ENCODE data around the gene DIS3L. TPM values are rescaled to one million over a fixed set of nuclear protein-coding genes. Genes with fewer than 3 reads are reported as not detected.
"Not testable (repeated sequence)": the region's sequence is repeated elsewhere in the genome, so short reads cannot be mapped to it uniquely, and the experiment has no call there.

The DIS3L gene
- polyA plus RNA-seq, 1 donor, result 30.3 TPM

GRCh38 chr15:66312144-66312543 lies 18.8 kb downstream of the DIS3L start:
- no peak for DNase-seq

- no peak for DNase-seq
Measured at GRCh38 chr15:66323312-66323928, 30.1 kb downstream of the DIS3L start.

- no peak for DNase-seq
Measured at GRCh38 chr15:66326051-66326450, 32.7 kb downstream of the DIS3L start.

GRCh38 chr15:66327736-66328135 lies 34.4 kb downstream of the DIS3L start:
- no peak for DNase-seq

GRCh38 chr15:66328771-66329170 lies 35.4 kb downstream of the DIS3L start:
- DNase-seq, result no peak

GRCh38 chr15:66348530-66348929 lies 55.2 kb downstream of the DIS3L start:
- DNase-seq, result not testable (repeated sequence)

- no peak for DNase-seq
Measured at GRCh38 chr15:66356077-66356358, 62.6 kb downstream of the DIS3L start.

GRCh38 chr15:66356359-66357236 lies 63.2 kb downstream of the DIS3L start, which contains the start of gene TIPIN:
TSS of gene TIPIN (minus strand) at chr15:66356685. CDS start at chr15:66352947, 3,738 bp downstream.
- DNase-seq, result peak; percentile 95

- DNase-seq, result no peak
Measured at GRCh38 chr15:66359740-66360139, 66.4 kb downstream of the DIS3L start.

GRCh38 chr15:66361745-66362460 lies 68.5 kb downstream of the DIS3L start:
- not testable (repeated sequence) for DNase-seq

- DNase-seq, result no peak
Measured at GRCh38 chr15:66362776-66363175, 69.4 kb downstream of the DIS3L start.

- DNase-seq, result no peak
Measured at GRCh38 chr15:66364944-66365528, 71.7 kb downstream of the DIS3L start.

GRCh38 chr15:66369773-66370651 lies 76.6 kb downstream of the DIS3L start:
- DNase-seq, result peak; percentile 41

- no peak for DNase-seq
Measured at GRCh38 chr15:66374179-66374578, 80.8 kb downstream of the DIS3L start.

- no peak for DNase-seq
Measured at GRCh38 chr15:66378814-66379430, 85.6 kb downstream of the DIS3L start.

- not testable (repeated sequence) for DNase-seq
Measured at GRCh38 chr15:66381376-66381775, 88.0 kb downstream of the DIS3L start.

Other genes with a start within 250 kb of the DIS3L start
- 0.26 TPM for gene MEGF11, start 39.8 kb upstream of the DIS3L start, polyA plus RNA-seq (ENCODE audit: insufficient read length)
- 12.8 TPM for gene TIPIN, start 63.1 kb downstream of the DIS3L start, polyA plus RNA-seq (ENCODE audit: insufficient read length)
- gene MAP2K1, start 93.3 kb downstream of the DIS3L start, polyA plus RNA-seq (ENCODE audit: insufficient read length), result 82.1 TPM
- gene SNAPC5, start 204.2 kb downstream of the DIS3L start, polyA plus RNA-seq (ENCODE audit: insufficient read length), result 34.0 TPM
- gene RPL4, start 211.3 kb downstream of the DIS3L start, polyA plus RNA-seq (ENCODE audit: insufficient read length), result 6,006 TPM
- gene ZWILCH, start 211.8 kb downstream of the DIS3L start, polyA plus RNA-seq (ENCODE audit: insufficient read length), result 11.4 TPM